Activated CD4-positive, alpha-beta T cell treated with anti-CD3 and anti-CD28 coated beads, Interleukin-10, Interleukin-2, amounts not matched to agents 100 ng/mL and 50 ng/mL, durations not matched to agents 16 hours and 8 hours (primary cell): ENCODE data around the gene GNG13.
"Not testable (repeated sequence)": the region's sequence is repeated elsewhere in the genome, so short reads cannot be mapped to it uniquely, and the experiment has no call there.

Source experiments
- DNase-seq: peaks from one replicate; pipeline ENCODE4 v3.0.0-alpha.2; 2020

Gene GNG13

DNA sequence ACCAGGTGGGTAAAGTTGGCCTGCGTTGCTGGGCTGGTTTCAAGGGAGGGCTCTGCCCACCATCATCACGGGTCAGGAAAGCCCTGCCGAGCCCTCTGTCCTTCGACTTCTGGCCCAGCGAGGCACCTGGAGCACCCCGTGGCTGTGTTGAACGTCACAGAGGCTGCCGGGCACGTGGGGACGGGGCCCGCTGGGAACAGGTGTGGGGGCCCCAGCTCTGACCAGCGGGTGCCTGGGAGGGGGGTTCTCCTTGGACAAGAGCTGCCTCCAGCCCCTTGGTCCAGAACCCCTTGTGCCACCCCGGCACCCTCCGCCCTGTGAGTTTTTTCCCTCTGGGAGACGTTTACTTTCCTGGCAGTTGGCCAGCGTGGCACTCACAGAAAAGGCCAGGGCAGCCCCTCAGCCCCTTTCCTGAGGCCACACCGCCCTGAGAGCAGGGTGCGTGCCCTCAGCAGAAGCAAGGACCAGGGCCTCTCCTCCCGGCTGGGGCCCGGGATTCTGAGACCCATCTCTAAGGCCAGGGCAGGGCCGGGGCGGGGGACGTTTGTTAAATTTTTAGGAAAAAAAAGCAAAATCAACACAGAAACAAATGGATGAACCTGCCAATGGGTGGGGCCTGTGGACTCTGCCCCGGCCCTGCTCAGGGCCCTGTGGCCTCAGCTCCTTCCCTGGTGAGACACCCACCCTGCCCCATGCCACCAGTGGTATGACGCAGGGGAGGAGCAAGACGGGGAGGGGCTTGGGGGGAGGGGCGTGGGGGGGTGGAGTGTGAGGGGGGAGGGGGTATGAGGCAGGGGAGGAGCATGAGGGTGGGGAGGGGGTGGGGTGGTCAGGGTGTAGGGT is 31.3 kb upstream of the GNG13 start:
- no peak for DNase-seq

DNA sequence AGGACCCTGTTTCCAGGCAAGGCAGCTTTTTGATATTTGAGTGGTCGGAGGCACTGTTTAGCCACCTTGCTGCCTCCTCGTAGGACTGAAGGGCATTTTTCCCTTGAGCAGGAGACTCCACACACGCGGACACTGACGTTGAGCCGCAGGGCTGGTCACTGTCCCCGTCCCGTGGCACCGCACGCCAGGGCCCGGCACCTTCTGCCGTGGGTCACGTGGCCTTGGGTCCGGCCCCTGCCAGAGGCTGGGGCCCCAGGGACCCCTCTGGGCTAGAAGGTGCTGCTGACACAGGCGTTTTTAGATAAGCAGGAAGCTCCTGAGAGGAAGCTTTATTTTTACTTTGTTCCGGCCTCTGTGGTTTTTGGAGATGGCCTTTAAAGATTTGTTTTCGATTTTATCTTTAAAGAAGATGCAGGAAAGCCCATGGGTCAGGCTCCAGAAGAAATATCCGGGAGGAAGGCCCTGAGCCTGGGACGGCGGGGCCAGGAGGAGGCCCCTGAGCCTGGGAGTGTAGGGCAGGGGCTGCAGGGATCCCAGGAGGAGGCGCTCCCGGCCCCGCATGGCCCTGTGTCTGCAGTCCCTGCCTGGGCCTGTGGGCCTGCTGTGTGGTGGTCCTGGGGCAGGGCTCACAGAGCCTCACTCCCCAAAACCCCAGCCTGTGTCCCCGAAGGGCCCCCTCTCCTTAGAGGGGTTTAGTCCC is 30.5 kb upstream of the GNG13 start:
- DNase-seq = no peak

DNA sequence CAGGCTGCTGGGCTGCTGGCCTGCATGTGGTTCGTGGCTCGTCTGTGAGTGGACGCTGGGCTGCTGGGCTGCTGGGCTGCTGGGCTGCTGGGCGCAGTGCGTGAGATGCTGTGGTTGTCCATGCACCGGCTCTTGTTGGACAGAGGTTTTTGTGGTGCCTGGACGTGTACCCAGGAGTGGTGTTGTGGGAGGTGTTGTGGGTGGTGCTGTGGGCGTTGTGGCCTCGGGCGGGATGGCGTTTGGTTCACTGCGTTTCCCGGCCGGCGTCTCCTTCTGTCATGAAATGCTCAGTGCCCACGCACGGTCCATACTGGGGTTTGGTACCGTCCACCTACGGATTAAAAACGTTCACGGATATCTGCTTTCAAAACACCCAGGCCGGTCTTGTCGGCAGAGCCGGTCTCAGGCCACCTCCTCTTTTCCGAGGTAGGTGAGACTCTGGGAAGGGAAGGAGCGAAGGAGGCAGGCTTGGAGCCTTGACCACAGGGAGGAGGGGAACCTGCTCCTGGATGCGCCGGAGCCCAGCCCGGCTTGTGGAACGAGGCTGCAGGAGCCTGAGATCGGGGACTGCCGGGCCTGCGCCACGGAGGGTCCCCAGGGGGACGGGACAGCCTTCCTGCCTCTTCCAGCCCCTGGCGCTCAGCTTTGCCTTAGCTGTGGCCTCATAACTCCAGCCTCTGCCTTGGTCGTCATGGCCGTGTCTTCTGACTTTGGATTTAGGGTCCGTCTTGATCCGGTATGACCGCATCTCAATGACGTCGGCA is 29.8 kb upstream of the GNG13 start:
- no peak for DNase-seq

DNA sequence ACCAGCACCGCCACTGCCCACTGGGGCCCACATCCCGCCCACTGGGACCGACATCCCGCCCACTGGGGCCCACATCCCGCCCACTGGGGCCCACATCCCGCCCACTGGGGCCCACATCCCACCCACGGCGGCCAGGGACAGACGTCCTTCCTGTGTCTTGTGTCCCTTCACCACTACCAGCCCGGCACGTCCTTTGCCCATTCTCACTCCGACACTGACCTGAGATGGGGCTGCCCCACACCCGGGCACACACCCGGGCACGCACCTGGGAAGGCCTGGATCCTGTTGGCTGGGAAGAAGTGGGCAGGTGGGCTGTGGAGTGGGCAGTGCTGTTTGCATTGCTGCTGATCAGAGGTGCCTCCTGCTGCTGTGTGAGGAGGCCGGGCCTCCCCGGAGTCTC is 28.4 kb upstream of the GNG13 start:
- DNase-seq = no peak

- no peak for DNase-seq
These were observed 27.0 kb upstream of the GNG13 start for GRCh38 chr16:827513-827912.

DNA sequence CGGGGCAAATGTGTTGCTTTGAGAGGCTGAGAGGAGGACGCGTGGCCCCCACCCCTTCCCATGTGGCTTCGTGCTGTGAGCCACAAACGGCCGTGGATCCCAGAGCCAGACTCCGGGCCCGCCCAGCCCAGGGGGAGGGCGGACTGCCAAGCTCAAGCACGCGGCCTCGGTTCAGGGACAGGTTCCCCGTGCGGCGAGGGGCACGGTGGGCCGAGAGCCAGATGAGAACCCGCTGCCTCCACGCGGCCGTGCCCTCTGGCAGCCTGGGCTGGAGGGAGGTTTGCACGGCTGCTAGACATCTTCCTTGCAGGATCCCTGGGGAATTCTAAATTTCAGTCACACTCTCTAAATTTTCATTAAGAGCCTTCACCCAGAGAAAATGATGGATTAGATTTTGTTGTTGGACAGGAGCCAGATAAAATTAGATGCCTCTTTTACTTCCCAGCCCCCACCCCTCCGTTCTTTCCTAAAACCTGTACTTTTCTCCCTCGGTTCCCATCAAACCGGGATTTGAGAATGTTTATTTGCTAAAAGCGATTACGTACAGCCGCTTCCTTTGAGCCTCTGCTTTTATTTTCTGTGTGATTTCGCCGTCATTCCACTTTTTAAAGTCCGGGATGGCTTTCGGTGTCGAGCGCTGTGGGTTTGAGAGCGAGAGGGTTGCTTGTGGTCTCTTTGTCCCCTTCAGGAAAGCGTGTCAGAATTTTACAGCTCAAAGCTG is 25.0 kb upstream of the GNG13 start:
- DNase-seq = no peak

DNA sequence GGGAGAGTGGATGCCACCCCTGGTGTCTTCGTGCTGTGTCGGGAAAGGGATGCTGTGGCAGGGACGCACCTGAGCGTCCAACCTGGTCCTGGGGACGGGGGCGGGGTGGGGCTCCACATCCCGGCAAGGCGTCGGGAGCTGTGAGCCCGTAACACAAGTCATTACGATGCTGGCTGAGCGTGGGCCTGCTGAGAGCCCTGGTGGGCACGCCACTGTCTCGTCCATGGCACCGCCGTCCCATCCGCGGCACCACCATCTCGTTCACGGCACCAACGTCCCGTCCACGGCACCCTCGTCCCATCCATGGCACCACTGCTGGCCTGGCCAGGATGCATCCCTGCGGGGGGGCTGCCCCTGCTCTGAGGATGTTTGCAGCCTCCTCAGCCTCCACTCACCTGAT is 24.1 kb upstream of the GNG13 start:
- no peak for DNase-seq

DNA sequence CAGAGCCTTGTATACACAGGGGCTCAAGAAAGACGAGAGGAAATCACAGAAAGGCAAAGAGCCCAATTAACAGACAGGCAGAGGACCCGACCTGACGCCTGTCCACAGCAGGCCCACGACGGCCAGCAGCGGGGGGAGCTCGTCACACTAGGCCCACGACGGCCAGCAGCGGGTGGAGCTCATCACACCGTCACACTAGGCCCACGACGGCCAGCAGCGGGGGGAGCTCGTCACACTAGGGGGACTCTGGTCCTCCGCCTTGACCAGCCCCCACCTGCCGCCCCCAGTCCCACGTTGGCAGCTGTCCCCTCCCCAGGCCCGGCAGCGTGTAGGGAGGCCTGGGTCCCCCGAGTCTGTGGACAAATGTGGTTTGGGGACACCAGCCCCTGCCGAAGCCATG is 23.7 kb upstream of the GNG13 start:
- DNase-seq = no peak

GRCh38 chr16:822909-823297 is 22.4 kb upstream of the GNG13 start:
- no peak for DNase-seq

DNA sequence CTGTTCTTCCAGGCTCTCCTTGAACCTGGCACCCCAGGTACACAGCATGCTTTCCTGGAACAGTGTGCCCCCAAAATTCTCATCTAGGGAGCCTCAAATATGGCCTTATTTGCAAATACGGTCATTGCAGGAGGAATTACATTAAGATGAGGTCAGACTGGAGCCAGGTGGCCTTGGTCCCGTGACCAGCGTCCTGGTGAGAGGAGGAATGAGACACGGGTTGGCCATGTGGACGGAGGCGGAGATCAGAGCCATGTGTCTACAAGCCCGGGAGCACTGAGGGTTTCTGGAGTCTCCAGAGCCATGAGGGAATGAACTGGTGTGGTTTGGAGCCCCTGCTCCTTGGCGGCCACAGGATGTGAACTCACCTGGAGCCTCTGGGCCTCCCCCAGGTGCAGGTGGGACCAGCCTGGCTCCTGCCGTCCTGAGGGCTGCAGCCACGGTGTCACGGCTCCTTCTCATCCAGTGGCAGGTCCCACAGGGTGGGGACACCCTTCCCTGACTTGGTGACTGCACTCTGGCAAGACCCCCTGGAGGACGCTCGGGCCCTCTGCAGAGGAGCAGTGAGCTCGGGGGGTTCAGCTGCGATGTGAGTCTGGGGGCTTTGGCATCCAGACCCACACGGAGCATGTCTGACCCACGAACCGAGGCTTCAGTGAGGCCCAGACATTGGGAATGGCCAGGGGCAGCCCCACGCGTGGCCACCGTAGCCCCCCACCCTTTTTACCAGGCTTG is 21.8 kb upstream of the GNG13 start:
- no peak for DNase-seq

- no peak for DNase-seq
These were observed 21.2 kb upstream of the GNG13 start for GRCh38 chr16:821751-822150.

DNA sequence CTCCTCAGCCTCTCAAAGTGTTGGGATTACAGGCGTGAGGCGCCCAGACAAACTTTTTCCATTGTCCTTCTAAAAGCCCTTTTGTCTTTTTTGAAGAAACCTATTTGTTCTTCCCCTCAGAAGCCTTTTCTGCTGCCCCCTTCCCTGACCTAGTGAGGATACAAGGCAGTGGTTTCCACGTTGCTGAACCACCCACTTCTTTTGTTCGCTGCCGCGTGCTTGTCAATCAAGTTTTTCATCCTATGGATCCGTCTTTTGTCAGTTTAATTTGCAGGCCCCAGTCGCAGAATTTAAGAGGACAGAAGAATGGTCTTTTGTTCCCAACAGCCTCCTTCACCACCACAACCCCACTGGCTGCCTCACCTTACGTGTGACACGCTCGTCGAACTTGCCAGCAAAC is 20.2 kb upstream of the GNG13 start:
- no peak for DNase-seq

DNA sequence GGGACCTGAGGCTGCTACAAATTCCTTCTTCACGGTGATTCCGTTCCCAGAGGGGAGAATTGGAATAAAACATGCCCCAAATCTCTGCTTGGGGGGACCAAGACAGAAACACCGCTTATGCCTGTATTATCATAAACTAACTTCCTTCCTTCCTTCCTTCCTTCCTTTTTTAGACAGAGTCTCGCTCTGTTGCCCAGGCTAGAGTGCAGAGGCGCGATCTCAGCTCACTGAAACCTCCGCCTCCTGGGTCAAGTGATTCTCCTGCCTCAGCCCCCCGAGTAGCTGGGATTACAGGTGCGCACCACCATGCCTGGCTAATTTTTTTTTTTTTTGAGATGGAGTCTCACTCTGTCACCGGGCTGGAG is 19.5 kb upstream of the GNG13 start:
- DNase-seq = not testable (repeated sequence)

GRCh38 chr16:819336-820043 is 19.0 kb upstream of the GNG13 start:
- no peak for DNase-seq

DNA sequence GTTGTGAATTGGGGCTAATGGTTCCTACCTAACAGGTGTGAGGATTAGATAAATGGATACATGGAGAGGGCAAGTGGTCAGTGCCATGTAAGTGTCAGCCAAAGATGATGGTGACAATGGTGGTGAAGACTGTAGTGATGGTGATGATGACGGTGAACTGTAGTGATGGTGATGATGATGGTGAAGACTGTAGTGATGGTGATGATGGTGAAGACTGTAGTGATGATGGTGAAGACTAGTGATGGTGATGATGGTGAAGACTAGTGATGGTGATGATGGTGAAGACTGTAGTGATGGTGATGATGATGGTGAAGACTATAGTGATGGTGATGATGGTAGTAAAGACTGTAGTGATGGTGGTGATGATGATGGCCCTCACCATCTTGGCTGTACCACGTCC is 18.1 kb upstream of the GNG13 start:
- no peak for DNase-seq

GRCh38 chr16:818132-818531 is 17.6 kb upstream of the GNG13 start:
- DNase-seq = no peak

GRCh38 chr16:817001-817906 is 16.7 kb upstream of the GNG13 start:
- DNase-seq = no peak

GRCh38 chr16:815861-816260 is 15.3 kb upstream of the GNG13 start:
- DNase-seq = no peak

GRCh38 chr16:814974-815373 is 14.4 kb upstream of the GNG13 start:
- DNase-seq = no peak

DNA sequence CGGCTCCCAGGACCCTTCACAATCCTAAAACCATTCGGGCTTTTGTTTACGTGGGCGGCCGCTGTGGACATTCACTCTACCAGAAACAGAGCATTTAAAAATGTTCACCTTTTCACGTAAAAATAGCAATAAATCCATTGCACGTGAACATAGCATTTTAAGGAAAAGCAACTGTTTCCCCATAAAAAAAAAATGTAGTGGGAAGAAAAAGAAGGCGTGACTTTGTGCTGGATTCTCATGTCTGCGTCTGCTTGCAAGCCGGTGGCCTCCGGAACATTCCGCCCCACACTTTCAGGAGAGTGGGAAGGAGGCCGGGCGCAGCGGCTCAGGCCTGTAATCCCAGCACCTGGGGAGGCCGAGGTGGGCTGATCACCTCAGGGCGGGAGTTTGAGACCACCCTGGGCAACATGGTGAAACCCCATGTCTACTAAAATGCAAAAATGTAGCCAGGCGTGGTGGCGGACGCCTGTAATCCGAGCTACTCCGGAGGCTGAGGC is 13.4 kb upstream of the GNG13 start:
- DNase-seq = no peak
